ENCODE measurements around the gene KCNK3.
"Not testable (repeated sequence)": the region's sequence is repeated elsewhere in the genome, so short reads cannot be mapped to it uniquely, and the experiment has no call there.

The KCNK3 gene

DNA sequence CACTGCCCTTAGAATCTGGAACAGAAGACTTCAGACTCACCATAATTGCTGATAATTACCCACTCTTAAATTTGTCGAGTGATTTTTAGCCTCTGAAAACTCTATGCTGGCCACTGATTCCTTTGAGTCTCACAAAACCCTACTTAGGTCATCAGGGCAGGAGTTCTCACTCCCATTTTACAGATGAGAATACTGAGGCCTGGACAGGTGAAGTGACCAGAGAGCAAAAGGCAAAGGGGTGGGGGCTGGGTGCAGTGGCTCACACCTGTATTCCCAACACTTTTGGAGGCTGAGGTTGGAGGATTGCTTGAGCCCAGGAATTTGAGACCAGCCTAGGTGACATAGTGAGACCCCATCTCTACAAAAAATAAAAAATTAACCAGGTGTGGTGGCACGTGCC lies 36.8 kb downstream of the KCNK3 start:
- no peak for DNase-seq (ENCODE audit: extremely low read depth in 1 of 2, low read depth in 1 of 2)

DNA sequence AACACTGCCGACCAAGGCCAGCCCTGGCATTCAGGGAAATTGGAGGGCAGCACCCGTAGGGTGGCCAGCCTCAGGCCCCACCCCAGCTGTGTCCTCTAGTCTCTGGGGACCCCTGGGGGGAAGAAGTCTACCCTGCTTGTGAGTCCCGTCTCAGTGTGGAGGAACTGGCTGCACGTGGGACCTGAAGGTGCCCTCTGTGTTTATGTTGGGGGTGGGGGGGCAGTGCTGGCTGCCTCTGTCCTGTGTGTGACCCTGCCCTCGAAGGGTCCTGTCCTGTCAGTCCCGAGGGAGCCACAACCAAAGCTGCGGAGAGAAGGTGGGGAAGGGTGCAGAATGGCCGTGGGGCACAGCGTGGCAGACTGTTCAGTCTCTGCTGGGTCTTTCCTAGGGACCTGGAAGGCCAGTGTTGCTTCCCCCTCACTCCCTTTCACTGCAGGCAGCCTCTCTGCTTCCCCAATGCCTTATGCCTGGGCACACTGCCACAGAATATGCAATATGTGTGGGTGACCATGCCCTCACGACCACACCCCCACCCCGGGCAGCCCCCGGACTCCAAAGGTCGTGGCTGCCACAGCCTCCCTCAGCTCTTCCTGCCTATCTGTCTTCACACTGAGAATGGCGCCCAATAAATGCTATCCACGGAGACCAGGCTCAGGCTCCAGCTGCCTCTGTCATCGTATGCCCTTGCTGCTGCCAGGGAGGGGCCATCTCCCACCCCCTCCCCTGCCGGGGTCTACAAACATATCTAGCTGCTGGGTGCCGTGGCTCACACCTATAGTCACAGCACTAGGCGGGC lies 38.2 kb downstream of the KCNK3 start:
- DNase-seq (ENCODE audit: extremely low read depth in 1 of 2, low read depth in 1 of 2): no peak

DNA sequence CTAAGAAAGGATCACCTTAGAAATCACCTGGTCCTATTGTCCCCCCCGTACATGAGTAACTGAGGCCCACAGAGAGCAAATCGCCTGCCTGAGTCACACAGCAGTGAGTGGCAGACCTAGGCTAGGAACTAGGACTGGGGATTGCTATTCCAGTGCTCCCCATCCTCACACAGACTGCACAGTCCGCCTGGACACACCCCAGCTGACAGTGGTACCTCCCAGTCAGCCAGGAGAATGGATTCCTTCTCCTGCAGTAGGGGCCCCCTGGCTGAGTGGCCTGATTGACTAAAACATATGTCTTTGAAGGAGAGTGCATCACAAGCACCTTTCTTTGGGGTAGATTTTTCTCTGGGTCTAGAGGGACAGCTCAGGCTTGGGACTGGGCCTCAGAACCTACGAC lies 39.2 kb downstream of the KCNK3 start:
- no peak for DNase-seq (ENCODE audit: extremely low read depth in 1 of 2, low read depth in 1 of 2)

DNA sequence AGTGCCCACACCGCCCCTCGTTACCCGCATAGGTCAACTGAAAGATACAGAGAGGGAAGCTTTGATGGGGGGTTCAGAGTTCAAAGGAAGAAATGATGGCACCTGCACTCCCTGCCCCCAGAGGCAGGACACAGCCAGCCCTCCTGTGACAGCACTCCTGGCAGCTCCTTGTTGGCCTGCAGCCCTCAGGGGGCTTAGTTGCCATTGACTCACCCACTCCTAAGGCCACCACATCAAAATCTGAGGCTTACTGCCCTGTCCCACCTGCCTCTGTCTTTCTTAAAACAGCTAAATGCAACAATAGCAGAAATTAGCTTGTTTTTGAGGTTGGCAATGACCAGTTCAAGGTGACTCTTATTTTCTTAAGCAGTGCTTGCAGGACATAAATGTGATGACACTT lies 39.9 kb downstream of the KCNK3 start:
- no peak for DNase-seq (ENCODE audit: extremely low read depth in 1 of 2, low read depth in 1 of 2)

DNA sequence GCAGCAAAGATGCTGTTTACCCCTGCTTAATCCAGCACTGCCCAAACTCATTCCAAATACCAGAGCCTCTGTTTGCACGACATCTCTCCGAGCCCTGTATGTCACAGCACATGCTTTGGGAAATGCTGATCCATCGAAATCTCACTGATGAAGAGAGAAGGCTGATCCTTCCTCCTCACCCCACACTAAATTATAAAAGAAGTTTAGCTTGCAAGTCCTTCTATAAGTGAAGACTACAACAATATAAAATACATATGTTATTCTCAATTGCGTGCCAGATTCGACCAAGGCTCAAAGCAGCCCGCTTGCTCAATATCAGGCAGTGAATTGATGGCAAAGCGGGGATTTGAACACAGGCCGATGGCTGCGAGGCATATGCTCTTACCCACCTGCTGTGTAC lies 40.9 kb downstream of the KCNK3 start:
- no peak for DNase-seq (ENCODE audit: extremely low read depth in 1 of 2, low read depth in 1 of 2)

DNA sequence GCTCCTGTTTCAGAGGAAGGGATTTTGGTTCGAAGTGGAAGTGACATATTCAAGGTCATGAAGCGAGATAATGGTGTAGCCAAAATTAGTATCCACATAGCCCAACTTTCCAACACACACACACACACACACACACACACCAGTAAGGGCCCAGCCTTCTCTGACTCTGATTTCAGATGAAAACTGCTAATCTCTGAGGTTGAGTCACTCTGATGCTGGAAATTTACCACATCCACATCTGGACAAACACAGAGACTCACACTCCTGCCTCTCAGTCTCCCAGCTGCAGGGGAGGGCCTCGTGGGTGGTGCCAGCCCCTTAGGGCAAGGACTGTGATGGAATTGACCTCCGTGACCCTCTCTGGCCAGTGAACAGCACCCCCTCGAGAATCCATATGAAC lies 42.6 kb downstream of the KCNK3 start:
- DNase-seq (ENCODE audit: extremely low read depth in 1 of 2, low read depth in 1 of 2): no peak

DNA sequence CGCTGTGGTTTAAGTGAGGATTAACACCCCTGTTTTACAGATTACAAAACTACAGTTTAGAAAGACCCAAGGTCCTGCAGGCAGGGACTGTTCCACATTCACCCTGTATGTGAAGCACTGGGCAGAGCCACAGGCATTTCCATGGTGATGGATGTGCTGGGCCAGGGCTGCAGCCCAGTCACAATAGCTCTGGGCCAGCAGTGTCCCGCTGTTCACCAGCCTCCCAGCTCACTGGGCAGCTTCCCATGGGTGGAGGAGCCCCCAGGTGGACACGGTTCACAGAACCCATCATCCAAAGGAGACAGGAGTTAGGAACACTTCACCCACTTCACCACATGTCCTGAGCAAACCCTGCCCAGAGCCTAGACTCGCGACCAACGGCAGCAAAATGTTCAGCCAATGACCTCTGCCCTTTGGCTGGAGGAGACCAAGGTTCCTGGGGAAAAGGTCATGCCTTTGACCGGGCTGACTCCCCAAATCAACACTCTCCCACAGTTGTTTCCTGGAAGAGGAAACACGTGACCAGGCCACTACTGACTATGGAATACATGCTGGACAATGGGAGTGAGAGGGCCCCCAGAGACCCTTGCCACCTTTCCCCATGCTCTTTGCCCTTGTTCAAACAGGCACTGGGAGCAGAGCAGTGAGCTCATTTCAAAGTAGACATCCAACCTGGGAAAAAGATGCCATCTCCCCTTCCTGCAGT lies 43.5 kb downstream of the KCNK3 start:
- no peak for DNase-seq (ENCODE audit: extremely low read depth in 1 of 2, low read depth in 1 of 2)

DNA sequence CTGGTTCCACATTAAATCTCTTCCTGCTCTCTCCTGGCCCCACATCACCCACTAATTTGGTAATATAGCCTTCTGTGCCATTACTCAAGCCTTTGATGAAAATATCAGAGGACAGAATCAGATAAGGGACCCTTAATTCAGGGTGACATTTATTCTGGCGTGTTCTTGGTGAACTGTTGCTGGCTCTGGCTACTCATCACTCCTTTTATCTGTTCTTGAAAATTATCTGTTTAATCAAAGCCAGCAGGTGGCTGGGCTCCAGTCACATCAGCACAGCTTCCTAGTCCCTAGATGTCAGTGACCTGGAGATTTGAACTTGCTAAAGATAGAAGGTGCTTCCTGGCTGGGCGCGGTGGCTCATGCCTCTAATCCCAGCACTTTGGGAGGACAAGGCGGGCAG lies 44.7 kb downstream of the KCNK3 start:
- no peak for DNase-seq (ENCODE audit: extremely low read depth in 1 of 2, low read depth in 1 of 2)

DNA sequence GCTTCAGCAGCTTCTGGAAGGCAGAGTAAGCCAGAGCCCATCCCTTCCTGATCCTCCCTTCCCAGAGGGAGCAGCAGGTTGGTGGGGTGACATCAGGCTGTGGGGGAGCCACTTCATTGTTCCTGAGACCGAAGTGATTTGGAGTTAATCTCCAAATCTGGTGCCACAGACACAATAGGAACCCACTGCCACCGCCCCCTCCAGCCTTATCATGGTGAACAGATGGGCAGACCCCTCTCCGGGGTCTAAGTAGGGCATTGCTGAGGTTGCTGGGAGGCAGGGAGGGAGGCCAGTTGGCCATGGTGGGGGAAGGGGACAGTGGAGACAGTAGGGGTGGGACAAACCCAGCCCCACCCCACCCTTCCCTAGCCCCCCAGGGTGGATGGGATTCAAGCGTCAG lies 46.0 kb downstream of the KCNK3 start:
- DNase-seq (ENCODE audit: extremely low read depth in 1 of 2, low read depth in 1 of 2): no peak

DNA sequence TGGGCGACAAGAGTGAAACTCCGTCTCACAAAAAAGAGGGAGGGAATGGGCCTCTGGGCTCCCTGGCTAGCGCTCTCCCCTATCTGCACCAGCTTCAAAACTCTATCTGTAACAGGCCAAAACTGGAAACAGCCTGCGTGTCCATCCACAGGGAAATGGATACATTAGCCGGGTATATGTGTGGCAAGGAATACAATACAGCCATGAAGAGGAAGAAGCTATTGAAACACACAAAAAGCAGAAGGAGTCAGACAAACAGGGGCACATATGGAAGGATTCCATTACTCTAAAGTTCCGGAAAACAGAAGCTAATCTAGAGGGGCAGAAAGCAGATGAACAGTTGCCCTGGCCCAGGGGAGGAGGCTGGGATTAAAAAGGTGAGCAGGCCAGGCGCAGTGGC lies 47.0 kb downstream of the KCNK3 start:
- no peak for DNase-seq (ENCODE audit: extremely low read depth in 1 of 2, low read depth in 1 of 2)

DNA sequence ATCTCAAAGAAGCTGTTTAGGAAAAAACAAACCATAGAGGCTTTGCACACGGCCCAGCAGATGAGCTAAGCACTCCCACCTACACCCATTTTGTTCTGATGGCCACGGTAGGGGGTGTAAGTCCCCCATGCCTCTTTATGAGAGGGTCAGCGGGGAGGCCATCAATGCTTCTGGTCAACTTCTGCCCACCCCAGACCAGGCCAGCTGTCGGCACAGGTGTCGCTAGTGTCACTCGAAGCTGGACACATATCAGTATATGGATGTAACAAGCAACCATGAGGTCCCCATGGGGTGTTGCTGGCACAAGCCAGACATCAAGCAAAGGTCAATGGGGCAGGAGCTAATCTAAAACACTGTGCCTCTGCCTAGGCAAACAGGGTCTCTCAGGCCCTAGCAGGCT lies 47.8 kb downstream of the KCNK3 start:
- no peak for DNase-seq (ENCODE audit: extremely low read depth in 1 of 2, low read depth in 1 of 2)

DNA sequence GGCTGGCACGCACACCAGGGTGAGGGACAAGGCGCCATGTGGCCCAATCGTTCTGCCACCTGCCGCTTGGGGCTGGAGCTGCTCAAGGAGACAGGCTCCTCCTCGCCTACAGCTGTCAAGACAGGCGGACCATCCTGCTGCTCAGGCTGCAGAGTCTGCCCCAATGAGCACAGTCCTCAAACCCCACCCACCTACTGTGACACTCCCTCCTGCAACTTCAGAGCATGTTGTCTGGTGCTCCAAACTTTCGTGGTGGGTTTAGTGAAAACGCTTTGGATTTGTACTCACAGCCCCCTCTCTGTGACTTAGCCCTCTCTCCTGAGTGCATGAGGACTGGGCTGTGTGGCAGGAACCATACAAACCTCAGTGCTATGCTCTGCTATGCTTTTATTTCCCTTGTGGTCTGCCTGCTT lies 48.4 kb downstream of the KCNK3 start:
- no peak for DNase-seq (ENCODE audit: extremely low read depth in 1 of 2, low read depth in 1 of 2)

DNA sequence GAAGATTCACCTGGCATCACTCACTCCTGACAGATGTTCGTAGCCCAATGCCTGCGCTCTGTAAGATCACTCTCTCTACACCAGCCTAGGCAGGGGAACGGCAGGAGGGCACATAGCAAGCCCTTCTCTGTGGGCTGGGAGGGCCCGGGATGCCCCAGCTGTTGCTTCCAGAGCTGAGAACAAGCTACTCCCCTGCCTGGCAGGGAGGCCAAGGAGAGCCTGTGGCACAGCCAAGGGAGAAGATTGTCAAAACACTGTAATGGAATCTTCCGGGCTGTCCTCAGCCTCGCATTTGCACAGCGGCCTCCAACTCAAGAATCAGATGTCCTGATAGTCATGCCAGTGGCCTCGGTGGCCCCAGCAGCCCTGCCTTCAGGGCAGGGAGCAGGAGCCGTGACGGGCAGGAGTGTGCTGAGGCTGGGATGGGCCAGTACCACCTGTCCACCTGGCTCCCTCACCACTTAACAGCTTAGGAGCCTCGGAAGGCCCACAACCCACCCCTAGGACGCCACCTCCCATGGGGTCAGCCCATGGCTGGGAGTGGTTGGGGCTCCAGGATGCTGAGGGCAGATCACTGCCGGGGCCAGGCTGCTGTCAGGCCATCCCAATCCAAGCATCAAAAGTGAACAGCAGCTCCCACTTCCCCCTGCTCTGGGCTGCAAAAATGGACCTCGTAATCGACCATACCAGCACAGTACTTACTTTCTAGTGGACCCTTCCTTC lies 49.7 kb downstream of the KCNK3 start:
- no peak for DNase-seq (ENCODE audit: extremely low read depth in 1 of 2, low read depth in 1 of 2)

DNA sequence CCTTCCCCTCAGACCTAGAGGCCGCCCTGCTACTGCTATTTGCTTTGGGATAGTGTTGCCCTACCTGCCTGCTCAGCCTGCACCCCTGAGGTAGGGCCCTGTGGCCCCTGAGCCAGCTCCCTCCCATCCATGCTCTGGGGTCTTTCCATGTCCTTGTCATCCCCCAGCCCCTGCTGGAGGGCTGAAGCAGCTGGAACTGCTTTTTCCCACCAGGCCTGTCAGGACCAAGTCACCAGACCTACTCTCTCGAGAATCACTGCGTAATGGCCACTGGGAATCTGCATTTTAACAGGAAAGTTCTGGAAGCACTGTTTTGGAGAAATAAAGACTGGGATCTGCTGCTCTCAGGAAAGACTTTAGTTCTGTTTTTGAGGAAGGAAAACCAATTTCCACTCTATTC lies 51.3 kb downstream of the KCNK3 start:
- DNase-seq (ENCODE audit: extremely low read depth in 1 of 2, low read depth in 1 of 2): no peak

DNA sequence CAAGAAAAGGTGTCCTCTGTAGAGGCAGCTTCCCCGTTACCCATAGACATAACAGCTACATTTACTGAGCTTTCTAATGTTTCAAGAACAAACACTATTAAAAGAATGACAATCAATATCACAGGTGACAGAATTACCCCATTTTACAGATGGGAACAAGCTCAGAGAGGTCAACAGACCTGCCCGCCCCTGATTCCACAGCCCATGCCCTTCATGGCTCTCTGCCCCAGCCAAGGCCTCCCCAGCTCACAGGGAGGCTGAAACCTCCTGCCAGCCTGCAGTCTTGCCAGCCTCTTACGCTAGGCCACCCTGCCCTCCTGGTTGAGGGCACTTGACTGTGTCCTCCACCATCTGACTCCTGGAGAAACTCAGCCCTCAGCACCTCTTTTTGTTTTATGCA lies 52.4 kb downstream of the KCNK3 start:
- no peak for DNase-seq (ENCODE audit: extremely low read depth in 1 of 2, low read depth in 1 of 2)

DNA sequence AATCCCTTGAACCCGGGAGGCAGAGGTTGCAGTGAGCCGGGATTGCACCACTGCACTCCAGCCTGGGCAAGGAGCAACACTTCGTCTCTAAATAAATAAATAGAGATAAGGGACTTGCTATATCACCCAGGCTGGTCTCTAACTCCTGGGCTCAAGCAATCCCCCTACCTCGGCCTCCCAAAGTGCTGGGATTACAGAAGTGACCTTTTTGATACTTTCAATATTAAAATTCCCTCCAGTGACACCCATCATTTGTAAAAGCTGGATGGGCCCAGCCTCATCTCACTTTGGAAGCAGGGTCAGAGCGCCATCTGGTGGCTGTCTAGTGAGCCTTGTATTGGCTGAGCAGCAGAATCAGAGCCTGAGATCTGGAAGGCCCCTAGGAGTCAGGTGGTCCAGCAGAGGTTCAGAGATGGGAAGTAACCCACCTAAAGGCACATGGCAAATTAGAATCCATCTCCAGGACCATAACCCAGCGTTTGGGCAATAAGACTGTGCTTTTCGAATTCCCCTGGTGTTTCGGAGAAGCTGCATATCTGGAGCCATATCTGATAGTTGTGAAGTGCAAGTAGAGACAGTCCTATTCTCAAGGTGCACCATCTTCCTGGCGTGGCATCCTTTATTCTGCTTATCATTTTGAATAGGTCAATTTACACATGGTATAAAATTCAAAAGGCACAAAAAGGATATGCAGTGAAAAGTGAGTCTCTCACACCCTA lies 53.2 kb downstream of the KCNK3 start:
- peak; percentile 55 to 66 for DNase-seq (ENCODE audit: extremely low read depth in 1 of 2, low read depth in 1 of 2)

DNA sequence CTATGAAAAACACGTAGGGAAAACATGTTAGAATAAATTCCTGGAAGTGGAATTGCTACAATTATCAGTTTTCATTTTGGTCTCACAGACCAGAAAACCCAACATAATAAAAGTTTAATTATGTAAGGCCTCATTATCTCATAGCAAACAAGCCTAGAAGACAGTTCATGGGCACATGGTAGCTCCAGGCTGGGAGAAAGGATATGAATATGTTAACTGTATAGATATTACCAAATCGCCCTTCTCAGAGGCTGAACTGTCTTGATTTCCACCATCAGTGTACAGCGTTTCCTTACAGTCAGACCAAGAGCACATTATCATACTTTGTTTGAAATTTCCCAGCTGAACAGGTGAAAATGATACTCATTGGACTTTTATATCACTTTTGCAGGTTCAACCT lies 54.4 kb downstream of the KCNK3 start:
- no peak for DNase-seq (ENCODE audit: extremely low read depth in 1 of 2, low read depth in 1 of 2)

DNA sequence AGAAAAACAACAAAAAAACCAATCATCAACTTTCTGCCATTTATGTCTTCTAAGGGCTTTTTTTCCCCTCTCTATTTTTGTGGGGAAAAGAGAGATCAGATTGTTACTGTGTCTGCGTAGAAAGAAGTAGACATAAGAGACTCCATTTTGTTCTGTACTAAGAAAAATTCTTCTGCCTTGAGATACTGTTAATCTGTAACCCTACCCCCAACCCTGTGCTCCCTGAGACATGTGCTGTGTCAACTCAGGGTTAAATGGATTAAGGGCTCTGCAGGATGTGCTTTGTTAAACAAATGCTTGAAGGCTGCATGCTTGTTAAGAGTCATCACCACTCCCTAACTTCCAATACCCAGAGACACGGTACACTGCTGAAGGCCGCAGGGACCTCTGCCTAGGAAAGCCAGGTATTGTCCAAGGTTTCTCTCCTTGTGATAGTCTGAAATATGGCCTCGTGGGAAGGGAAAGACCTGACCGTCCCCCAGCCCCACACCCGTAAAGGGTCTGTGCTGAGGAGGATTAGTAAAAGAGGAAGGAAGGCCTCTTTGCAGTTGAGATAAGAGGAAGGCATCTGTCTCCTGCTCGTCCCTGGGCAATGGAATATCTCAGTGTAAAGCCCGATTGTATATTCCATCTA lies 57.4 kb downstream of the KCNK3 start:
- DNase-seq (ENCODE audit: extremely low read depth in 1 of 2, low read depth in 1 of 2): not testable (repeated sequence)

DNA sequence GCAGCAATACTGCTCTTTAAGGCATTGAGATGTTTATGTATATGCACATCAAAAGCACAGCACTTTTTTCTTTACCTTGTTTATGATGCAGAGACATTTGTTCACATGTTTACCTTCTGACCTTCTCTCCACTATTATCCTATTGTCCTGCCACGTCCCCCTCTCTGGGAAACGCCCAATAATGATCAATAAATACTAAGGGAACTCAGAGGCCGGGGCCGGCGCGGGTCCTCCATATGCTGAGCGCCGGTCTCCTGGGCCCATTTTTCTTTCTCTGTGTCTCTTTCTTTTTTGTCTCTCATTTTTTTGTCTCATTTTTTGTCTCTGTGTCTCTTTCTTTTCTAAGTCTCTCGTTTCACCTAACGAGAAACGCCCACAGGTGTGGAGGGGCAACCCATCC lies 57.9 kb downstream of the KCNK3 start:
- DNase-seq (ENCODE audit: extremely low read depth in 1 of 2, low read depth in 1 of 2): not testable (repeated sequence)

DNA sequence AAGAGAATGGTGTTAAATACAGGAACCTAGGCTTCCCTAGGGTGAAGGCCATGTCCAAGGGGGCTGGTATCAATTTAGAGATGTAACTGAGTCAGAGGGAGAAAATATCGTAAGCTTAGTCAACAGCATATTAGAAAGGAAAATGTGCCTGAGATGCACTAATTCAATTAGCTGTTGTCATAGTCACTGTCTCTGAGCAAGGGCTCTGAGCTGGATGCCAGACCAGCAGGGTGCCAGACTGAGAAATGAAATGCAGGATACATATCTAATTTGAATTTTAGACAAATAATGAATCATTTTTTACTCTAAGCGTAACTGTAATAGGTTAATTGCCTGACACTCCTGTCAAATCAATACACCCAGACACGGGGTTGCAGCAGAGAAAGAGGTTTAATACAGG lies 60.1 kb downstream of the KCNK3 start:
- DNase-seq (ENCODE audit: extremely low read depth in 1 of 2, low read depth in 1 of 2): no peak

DNA sequence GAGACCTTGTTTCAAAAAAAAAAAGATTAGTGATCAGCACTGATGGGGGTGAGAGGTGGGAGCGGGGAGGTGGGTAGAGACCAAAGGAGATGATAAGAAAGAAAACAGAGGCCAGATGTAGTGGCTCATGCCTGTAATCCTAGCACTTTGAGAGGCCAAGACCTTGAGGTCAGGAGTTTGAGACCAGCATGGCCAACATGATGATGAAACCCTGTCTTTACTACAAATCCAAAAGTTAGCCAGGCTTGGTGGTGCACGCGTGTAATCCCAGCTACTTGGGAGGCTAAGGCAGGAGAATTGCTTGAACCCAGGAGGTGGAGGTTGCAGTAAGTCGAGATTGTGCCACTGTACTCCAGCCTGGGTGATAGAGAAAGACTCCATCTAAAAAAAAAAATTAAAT lies 62.0 kb downstream of the KCNK3 start:
- no peak for DNase-seq (ENCODE audit: extremely low read depth in 1 of 2, low read depth in 1 of 2)
